T1000 (cell line): ENCODE data around the gene YBEY.
"Not testable (repeated sequence)": the region's sequence is repeated elsewhere in the genome, so short reads cannot be mapped to it uniquely, and the experiment has no call there.

ENCODE experiments used
- DNase-seq: peaks from one replicate; lab custom pipeline; 2025; ENCODE audit warnings: mixed read lengths; lab: John Stamatoyannopoulos, UW

Gene YBEY

GRCh38 chr21:46304437-46304836 lies 18.3 kb downstream of the YBEY start:
- no peak for DNase-seq

- DNase-seq = no peak
Observed at GRCh38 chr21:46304955-46305354, 18.8 kb downstream of the YBEY start.

DNA sequence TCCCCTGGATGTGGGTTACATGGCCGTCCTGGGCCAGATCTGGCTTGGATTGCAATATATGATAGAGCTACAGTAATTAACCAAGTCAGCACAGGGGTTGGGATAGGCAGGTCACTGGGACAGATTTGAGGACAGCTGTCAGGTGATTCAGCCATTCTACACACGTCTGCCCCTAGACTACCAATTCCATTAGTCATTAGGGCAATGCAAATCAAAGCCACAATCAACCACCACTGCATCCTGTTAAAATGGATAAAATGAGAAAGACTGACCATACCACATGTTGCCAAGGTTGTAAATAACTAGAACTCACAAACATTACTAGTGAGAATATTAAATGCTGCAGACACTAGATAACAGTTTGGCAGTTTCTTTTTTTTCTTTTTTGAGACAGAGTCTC lies 21.5 kb downstream of the YBEY start:
- no peak for DNase-seq

GRCh38 chr21:46308431-46308830 lies 22.3 kb downstream of the YBEY start:
- DNase-seq = no peak

- not testable (repeated sequence) for DNase-seq
Observed at GRCh38 chr21:46310260-46310659, 24.1 kb downstream of the YBEY start.

- no peak for DNase-seq
Observed at GRCh38 chr21:46311568-46311967, 25.4 kb downstream of the YBEY start.

- no peak for DNase-seq
Observed at GRCh38 chr21:46312949-46313348, 26.8 kb downstream of the YBEY start.

DNA sequence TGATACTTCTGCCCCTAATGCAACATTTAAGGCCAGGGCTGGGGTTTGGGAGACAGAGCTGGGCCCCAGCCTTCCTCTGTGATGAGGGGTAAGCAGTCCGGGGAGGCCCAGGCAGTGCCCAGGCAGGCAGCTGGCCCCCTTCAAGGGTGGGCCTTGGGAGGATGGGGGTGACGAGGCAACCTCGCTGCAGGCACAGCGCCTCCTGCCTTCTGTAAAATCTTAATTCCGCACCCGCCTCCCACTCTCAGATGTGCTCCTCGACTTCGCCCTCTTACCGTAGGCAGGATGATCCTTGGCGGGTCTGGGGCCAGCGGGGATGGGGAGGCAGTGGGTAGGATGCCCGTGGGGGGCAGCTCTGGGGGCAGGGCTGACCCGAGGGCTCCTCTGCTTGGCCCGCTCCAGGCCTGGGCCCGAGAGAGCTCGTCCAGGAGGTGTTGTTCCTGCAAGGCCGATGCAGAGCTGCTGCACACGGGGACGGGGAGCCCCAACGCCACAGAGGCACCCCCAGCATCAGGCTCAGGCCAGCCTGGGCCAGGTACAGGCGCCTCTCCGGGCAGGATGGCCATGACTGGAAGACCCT lies 28.4 kb downstream of the YBEY start:
- DNase-seq = no peak

- DNase-seq = no peak
Observed at GRCh38 chr21:46316708-46317324, 30.7 kb downstream of the YBEY start.

- DNase-seq = no peak
Observed at GRCh38 chr21:46317710-46318463, 31.7 kb downstream of the YBEY start.

DNA sequence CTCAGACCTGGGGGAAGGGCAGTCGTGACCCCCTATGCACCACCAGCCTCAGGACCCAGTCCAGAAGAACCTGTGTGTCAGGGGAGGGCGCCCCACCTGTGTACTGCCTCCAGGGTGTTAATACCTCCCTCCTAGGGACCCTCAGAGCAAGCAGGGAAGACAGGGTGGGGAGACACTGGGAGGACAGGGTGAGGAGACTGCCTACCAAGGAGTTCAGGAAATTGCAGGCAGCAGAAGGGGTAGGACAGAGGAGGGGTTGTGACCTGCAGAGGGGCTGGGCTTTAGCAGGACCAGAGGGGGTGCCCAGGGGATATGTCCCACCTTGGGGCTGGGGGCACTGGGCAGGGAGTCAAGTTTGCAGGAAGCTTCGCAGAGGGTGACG lies 32.3 kb downstream of the YBEY start:
- DNase-seq = no peak

DNA sequence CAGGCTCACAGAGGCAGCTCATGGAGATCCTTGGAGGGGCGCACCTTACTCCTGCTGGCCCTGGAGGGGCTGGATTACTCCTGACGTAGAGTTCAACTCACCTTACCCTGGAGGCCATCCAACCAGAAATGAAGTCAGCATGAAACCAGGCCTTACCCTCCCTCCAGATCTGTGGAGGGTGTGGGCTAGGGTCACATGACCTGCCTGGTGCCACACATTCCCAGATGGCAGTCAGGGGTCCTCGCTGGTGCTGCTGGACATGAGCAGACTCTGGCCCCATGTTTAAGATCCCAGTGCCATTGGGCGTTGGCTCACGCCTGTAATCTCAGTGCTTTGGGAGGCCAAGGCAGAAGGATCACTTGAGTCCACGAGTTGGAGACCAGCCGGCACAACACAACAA lies 33.0 kb downstream of the YBEY start:
- DNase-seq = no peak

DNA sequence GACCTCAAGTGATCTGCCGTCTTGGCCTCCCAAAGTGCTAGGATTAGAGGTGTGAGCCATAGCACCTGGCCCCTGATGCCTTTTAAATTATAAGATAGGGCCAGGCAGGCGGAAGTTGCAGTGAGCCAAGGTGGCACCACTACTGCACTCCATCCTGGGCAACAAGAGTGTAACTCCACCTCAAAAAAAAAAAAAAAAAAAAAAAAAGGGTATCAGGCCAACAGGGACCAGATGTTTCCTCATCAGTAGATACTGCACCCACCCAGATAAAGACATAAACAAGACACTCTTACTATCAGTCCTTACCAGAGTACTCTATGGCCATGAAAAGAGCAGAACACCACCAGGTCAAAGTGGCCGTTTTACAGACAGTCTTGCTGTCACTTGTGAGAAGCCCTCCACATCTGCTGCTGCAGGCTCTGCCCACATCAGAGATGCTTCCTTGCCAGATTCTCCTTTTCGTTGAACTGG lies 34.2 kb downstream of the YBEY start:
- no peak for DNase-seq

- no peak for DNase-seq
Observed at GRCh38 chr21:46322351-46323226, 36.4 kb downstream of the YBEY start.

DNA sequence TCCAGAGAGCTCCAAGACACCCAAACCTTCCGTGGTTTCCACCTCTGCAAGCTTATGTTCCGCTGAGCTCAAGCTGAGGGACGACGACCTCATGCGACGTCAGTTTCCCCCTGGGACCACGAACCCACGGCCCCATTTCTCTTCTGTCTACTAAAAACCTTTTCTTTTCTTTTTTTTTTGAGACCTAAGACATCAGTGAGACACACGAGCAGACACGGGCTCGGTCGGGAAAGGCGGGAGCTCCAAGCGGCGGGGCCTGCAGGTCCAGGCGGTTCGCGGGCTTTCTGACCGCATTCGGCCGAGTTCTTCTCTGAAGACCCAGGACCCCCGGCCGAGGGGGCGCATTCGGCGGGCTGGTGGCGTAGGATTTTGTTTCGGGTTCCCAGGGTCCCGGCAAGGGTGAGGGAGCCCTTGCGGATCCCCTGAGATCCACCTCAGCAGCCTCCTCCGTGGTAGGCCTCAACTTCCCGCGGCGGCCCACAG lies 37.1 kb downstream of the YBEY start:
- no peak for DNase-seq

DNA sequence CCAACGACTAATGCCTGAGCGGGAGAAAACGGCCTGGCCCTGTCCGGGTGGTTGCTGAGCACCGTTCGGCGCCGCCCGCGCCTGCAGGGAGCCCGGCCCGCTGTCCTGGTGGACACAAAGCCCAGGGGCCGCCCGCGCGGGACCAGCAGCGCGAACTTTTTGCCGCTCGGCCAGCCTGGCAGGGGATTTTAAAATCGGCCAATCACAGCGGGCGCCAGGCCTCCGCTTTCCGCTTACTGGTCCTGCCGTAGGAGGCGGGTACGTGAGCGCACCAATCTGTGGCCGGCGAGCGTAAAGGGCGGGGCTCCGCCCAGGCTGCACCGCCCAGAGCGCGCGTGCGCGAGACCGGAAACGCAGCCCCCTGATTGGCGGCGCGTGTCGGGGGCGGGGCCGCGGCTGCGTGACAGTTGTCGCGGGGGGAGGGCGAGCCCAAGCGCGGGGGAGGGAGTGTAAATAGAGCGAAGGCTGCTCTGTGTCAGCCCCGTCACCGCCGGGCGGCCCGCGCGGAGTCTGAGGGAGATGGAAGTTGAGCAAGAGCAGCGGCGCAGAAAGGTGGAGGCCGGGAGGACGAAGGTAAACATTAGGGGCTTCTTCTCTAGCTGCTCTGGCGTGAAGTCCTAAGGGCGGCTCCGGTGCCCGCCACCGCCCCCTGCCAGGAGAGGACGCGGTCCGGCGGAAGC lies 37.7 kb downstream of the YBEY start, which contains the start of the genes C21orf58 and PCNT:
Gene C21orf58, minus strand, starts transcription at position 161 of the 680 bp plus-strand sequence. CDS start 1,132 bp downstream, outside the sequence.
Gene PCNT, plus strand, starts transcription at position 447 of the 680 bp plus-strand sequence. Its CDS starts 73 bp downstream, at position 520.
- DNase-seq = peak; percentile 74

GRCh38 chr21:46324390-46325072 lies 38.4 kb downstream of the YBEY start:
- DNase-seq = peak; percentile 40

GRCh38 chr21:46325073-46325912 lies 39.2 kb downstream of the YBEY start:
- DNase-seq = no peak

DNA sequence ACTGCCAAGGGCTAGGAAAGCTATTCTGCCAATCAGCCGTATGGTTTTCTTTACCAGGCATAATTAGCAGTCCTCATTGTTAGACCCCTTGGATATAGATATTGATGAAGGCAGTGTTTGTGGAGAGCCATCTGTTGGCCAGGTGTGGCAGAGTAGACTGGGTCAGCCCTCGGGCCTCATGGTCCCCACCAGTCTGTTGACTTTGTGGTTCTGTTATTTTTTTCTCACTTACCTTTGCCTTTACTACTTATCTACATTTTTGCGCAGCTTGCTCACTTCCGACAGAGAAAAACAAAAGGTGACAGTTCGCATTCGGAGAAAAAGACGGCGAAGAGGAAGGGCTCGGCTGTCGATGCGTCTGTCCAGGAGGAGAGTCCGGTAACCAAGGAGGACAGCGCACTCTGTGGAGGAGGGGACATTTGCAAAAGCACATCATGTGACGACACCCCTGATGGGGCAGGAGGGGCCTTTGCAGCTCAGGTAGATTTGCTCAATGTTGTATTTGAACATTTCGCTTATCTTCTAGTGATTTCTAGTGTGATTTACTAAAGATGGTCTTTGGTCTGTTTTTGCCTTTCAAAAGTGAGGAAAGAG lies 40.1 kb downstream of the YBEY start:
- no peak for DNase-seq
